Right forelimb (tissue), 1 donor: ENCODE measurements around the gene C1QTNF9.
"Not testable (repeated sequence)": the region's sequence is repeated elsewhere in the genome, so short reads cannot be mapped to it uniquely, and the experiment has no call there.

Source experiments
- DNase-seq: peaks from one replicate; pipeline ENCODE4 v3.0.0-alpha.2; 2018

The C1QTNF9 gene

DNA sequence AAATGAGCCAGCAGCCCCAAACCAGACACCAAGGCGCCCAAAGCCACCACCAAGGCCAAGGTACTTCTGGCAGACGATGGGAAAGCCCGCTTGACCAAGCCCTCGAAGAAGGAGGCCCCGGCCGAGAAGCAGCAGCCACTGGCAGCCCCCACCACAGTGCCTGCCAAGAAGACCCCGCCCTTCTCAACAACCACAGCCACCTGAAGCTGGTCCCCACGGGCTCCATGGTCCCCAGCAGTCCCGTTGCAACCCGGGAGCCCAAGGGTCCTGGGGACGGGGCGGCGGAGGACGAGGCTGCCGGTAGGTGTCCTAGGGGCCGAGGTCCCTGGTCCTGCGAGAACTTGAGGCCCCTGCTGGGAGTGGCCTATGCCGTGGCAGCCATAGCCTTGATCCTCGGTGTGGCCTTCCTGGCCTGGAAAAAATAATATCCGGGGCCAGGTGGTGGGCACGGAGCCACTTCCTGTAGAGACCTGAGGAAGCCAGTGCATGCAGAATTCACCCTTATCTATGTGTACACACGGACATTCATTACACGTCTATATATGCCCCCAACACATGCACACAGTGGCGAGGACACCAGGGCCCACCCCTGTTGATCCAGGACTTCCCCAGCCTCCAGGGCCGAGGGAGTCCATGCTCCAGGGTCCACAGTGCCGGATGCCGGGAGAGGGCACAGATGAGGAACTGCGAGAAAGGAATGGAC lies 13.8 kb downstream of the C1QTNF9 start:
- no peak for DNase-seq

DNA sequence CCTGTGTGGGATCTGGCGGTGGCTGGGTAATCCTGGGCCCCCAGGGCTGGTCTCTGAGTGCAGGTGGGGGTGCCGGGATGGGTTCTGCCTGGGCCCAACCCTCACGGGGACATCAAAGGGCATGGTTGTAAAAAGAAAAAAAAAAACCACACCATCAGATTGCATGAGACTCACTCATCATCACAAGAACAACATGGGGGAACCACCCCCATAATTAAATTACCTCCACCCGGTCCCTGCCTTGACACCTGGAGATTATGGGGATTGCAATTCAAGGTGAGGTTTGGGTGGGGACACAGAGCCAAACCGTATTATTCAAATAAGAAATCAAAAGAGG lies 14.3 kb downstream of the C1QTNF9 start:
- DNase-seq: no peak

DNA sequence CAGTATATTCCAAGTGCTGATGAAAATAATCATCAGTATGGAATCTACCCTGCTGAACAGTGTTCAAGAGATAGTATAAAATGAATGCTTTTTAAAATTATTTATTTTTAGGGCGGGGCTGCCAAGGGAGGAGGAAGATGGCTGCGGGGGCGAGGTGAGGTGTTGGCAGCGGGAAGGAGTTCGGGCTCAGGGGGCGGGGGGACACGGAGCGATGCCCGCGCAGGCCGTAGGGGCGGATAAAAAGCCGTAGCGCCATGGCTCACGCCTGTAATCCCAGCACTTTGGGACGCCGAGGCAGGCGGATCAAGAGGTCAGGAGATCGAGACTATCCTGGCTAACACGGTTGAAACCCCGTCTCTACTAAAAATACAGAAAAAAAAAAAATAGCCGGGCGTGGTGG lies 18.2 kb downstream of the C1QTNF9 start:
- DNase-seq: not testable (repeated sequence)

DNA sequence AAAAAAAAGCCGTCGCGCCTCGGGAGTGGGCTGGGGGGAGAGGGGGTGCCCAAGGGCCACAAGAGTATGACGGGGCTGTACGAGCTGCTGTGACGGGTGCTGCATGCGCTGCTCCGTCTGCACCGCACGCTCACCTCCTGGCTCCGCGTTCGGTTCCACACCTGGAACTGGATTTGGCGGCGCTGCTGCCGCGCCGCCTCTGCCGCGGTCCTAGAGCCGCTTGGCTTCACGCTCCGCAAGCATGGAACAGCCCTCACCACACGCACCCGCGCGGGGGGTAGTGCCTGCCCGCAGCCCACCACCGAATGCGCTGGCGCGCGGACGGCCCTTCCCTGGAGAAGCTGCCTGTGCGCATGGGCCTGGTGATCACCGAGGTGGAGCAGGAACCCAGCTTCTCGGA lies 18.8 kb downstream of the C1QTNF9 start:
- no peak for DNase-seq

DNA sequence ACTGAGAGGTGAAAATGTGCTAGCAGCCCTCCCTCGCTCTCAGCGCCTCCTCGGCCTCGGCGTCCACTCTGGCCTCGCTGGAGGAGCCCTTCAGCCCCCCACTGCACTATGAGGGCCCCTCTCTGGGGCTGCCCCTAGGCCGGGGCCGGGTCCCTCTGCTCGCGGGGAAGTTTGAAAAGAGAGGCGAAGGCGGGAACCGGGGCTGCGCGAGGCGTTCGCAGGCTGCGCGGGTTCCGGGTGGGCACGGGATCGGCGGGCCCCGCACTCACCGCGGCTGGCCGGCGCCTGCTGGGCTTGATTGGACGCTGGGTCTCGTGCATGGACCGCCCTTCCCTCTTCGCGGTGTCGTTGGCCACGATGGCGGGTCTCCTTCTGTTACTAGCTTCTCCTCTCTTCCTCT lies 29.3 kb downstream of the C1QTNF9 start:
- no peak for DNase-seq

DNA sequence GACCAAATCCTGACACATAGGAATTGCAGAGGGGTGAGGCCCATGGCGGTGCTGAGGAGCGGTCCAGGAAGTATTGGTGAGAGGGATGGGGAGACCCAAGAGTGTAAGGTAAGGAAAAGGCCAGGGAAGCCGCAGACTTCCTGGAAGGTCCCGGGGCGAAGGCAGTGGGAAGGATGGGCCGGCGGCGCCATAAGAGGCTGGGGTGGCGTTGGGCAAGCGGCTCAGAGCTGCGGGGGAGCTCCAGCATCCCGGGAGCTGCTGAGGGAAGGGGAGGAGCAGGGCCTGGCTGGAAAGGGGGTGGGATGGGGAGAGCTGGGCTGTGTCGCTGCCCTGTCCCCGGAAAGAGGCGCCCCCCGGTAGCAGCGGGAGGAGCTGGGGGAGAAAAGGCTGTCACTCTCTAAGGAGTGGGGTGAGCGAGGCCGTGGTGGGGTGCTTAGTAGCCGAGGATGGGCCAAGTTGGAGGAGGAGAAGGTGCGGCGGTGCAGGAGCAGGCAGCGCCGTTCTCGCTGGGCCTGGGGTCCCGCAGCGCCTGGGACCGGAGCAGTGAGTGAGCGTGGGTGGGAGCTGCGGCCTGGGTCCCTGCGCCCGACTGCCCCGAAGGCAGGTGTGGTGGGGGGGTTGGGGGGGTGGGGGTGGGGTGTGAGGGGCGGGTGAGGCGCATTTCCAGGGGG lies 30.7 kb downstream of the C1QTNF9 start:
- no peak for DNase-seq

DNA sequence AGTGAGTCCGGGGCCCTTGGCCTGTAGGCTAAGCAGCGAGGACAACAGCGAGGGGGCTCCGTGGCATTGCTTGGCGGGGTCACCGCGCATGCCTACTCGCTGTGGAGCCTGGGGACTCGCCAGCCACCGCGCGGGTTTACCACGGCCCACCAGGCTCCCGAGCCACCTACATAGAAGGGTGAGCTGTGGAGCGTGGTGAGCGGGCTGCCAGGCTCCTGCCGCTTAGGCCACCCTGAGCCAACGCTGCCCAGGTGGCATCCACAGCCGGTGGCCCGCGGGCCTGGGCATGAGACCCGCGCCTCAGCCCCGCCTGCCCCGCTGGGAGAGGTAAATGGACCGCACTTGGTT lies 31.2 kb downstream of the C1QTNF9 start:
- no peak for DNase-seq

DNA sequence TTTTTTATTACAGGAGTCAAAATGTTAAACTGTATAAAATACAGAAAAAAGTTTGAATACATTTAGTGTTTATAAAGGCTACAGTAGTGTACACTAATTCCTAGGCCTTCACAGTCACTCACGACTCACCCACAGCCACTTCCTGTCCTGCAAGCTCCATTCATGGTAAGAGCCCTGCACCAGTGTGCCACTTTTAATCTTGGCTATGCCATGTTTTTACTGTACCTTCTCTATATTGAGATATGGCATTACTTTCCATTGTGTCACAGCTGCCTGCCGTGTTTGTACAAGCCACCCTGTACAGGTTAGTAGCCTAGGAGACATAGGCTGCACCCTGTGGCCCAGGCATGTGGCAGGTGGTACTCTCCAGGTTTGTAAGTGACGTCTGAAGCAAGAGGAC lies 32.1 kb downstream of the C1QTNF9 start:
- DNase-seq: no peak

DNA sequence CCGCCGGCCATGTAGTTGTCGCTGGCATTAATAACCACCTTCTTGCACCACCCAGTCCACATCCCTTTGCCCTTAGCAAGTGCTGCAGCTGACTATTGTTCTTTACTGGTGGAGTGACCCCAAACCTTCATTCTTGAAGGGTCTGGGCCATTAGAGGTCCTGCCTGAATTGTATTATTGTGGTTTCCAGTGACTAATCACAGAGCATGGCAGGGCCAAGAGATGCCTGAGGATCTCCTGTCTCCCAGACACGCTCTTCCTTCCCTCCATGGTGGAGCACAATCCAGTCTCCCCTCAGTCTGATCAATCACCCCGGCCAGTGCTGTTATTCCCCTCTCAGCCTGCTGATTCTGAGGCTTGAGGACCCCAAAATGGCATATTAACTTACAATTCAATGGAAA lies 39.0 kb downstream of the C1QTNF9 start:
- DNase-seq: no peak

DNA sequence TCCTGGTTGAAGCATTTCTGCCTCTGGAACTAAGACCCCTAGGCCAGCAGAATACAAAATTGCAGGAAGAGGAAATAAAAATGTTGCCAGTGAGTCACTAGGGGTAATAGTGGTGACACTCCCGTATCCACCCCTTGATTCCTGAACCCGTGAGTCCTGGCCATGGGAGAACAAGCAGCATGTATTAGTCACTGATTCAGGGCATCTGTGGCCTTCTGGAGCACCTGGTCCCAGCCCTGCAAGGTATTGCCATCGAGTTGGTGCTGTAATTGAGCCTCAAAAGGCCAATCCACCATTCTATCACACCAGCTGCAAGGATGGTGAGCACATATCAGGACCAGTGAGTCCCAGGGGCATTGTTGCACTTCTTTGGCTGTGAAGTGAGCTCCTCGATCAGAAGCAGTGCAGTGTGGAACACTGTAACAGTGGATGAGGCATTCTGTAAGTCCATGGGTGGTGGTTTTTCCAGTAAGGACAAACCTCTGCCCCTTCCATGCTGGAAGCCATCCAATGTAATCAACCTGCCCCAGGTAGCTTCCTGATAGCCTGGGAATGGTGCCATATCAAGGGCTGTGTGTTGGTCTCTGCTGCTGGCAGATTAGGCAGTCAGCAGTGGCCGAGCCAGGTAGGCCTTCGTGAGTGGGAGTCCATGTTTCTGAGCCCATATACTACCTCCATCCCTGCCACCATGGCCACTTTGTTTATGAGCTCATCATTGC lies 39.6 kb downstream of the C1QTNF9 start:
- no peak for DNase-seq

DNA sequence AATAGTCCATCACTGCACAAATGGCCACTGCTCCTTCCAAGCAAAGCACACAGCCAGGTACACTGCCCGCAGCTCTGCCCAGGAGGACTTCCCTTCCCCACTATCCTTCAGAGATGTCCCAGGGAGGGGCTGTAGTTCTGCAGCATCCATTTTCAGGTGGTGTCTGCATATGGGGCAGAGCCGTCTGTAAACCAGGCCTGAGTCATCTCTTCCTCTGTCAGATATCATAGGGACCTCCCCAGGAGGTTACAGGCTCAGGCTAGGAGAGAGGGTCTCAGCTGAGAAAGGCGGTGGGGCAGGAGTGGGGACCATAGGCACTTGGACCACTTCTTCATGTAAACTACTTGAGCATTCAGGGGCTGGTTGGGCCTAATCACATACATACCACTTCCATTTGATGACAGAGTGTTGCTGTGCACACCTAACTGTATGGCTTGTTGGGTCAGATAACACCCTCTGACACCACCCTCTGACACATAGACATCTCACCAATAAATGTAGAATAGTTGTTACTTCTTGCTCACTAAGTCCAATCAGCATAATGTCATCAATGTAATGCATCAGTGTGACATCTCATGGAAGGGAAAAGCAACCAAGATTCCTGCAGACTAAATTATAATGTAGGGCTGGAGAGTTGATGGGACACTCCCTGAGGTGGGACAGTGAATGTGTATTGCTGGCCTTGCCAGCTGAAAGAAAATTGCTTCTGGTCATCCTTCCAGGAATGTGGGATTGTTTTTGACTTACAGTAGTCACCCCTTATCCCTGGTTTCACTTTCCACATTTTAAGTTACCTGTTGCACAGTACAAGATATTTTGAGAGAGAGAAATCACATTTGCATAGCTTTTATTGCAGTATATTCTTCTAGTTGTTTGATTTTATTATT lies 40.6 kb downstream of the C1QTNF9 start:
- not testable (repeated sequence) for DNase-seq

DNA sequence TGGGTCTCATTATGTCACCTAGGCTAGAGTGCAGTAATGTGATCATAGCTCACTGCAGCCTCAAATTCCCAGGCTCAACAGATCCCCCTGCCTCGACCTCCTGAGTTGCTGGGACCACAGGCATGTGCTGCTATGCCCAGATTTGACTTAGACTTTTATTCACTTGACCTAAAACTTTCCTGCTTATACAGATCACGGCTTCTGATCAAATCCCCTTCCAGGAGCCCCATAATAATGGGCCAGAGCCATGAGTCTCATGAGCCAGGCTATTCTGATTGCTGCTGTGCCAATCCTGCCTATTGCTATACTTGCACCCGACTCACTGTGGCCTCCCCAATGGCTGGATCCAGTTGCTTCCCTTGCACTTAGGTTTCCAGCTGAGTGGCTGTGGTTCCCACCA lies 42.0 kb downstream of the C1QTNF9 start:
- no peak for DNase-seq

DNA sequence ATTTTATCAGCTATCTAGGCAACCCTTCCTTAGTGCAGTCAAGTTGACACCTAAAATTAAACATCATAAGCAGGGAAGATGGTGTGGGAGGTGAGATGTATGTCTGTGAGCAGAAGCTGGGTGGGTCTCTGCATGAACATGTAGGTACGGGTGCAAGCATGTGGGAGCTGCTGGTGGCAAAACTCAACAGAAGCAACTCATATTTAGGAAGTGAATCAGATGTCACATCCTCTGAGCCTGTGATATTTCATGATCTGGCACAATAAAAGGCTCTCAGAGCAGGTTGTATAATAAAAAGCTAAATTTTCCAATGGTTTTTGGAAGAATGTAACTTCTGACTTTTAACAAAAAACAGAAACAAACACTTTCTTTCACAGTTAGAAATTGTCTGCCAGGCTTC lies 44.4 kb downstream of the C1QTNF9 start:
- no peak for DNase-seq

DNA sequence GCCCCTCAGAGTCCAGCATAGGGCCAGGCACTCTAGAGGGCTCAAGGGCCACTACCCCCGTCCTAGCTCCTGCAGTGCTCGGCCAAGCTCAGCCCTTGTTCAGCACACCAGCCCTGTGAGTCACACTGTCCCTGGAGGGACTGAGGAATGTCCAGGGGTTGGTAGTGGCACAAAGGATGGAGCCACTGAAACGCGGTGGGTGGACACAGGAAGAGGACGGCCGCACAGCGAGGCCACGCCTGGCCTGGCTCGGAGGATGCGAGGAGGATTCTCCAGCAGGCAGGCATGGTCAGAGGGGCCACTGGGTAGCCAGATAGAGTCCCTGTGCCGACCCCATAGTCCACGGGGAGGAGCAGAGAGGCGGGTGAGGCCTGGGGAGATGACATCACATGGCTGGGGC lies 45.7 kb downstream of the C1QTNF9 start:
- DNase-seq: no peak

DNA sequence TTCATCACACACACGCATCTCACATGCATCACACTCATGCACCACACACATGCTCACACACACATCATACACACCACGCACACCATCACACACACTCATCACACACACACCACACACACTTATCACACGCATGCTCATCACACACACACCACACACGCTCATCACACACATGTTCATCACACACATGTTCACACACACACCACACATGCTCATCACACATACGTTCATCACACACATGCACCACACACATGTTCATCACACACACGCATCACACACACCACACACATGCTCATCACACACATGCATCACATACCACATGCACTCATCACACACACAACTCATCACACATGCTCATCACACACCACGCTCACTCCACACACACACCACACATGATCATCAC lies 46.9 kb downstream of the C1QTNF9 start:
- DNase-seq: no peak

DNA sequence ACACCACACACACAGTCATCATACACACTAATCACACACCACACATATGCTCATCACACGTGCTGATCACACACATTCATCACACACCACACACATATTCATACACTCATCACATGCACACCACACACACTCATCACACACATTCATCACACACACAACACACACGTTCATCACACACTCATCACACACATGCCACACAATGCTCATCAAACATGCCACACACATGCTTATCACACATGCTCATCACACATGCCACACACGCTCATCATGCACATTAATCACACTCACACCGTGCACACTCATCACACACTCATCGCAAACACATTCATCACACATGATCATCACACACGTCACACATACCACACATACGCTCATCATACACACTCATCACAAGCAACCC lies 47.5 kb downstream of the C1QTNF9 start:
- no peak for DNase-seq

DNA sequence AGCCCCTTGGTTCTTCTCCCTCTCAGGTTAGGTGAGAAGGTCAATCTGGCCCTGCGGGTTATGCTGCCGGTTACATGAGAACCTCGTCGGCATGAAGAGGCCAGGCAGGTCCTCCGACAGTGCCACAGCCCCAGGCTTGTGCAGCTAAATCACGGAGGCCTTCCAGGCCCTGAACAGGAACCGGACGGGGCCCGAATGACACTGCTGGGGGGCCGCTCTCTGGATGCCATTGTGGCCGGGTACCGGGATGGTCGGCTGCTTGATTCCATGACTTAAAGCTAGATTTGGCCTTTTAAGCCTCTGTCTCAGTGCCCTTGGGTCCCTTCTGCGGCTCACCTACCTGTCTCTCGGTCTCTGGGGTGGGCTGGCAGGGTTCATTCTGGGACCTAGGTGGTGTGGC lies 48.4 kb downstream of the C1QTNF9 start:
- no peak for DNase-seq

DNA sequence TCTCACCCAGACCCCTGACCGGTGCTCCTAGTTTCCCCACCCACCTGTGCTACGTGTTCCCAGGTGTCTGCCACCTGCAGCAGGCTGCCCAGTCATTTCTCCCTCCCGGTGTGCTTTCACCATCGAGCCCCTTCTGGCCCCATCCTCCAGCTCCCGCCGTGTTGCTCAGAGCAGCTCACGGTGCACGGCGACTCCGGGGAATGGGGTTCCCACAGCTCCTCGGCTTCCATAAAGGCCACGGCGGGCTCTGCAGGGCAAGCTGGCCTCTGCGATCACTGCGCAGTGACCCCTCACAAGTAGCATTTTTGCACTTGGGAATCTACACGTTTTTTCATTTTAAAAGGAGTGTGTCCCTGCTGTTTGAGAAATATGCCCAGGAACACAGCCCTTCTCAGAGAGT lies 49.5 kb downstream of the C1QTNF9 start:
- not testable (repeated sequence) for DNase-seq

DNA sequence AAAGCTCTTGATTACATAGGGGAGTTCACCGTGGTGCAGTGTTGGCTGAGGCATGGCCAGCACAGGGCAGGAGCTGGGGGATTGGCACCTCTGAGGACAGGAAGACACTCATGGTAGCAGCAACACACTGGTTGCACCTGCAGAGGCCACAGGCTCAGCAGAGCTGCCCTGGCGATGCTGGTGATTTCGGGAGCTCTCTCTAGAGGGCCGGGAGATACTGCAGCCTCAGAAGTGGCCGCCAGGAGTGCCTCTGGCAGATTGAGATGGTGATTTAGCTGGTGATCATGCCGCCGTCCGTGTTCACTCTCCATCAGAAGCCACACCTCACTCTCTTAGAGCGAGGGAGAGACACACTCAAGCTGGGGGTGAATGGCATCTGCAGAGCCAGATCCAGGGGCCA lies 49.9 kb downstream of the C1QTNF9 start:
- not testable (repeated sequence) for DNase-seq

DNA sequence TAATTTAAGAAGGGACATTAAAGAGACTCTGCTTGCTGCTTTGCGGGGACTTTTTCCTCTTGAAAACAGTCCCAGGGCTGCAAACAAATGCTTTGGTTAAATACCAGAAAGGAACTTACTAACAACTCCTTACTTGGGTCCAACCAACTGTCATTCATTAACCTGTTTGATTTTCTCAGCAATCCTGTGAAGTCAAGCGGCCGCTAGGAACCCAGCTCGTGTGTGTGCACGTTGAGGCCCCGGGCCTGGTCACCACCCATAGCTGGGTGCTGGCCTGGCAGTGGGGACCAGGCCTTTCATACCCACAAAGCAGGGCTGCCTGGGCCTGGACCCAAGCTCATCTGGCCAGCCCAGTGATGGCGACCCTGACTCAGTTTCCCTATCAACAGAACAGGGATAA lies 50.7 kb downstream of the C1QTNF9 start:
- DNase-seq: no peak

DNA sequence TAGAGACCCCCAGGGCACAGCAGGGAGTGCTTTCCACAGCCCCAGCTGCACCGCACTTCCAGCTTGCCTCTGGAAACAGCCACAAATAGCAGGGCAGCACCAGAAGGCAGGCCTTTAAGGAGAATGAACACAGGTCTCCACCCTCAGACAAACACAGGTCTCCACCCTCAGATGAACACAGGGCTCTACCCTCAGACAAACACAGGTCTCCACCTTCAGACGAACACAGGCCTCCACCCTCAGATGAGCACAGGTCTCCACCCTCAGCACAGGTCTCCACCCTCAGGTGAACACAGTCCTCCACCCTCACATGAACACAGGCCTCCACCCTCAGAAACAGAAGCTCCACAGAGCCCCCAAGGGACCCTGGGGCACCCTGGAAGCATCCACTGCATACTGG lies 51.7 kb downstream of the C1QTNF9 start:
- no peak for DNase-seq

DNA sequence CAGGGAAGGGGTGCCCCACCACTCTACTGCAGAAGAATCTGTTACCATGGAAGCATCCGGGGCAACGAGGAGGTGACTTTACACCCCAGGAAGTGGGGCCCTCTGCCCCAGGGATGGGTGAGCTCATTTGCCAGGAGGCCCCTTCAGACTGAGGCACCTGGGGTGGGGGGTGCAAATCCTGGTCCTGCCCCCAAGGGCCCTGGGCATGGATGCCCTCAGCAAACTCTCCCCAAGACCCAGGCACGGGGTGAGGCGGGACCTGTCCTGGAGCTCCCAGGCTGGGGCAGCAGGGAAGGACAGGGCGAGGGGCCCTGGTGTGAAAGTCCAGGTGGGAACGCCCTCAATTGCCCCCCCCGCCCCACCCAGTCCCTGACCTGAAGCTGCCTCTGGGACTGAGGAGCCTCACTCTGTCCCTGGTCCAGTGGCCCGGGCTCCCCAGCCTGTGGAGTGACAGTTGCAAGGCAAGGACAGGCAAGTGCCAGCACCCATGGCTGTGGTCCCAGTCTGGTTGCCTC lies 52.5 kb downstream of the C1QTNF9 start:
- DNase-seq: no peak

DNA sequence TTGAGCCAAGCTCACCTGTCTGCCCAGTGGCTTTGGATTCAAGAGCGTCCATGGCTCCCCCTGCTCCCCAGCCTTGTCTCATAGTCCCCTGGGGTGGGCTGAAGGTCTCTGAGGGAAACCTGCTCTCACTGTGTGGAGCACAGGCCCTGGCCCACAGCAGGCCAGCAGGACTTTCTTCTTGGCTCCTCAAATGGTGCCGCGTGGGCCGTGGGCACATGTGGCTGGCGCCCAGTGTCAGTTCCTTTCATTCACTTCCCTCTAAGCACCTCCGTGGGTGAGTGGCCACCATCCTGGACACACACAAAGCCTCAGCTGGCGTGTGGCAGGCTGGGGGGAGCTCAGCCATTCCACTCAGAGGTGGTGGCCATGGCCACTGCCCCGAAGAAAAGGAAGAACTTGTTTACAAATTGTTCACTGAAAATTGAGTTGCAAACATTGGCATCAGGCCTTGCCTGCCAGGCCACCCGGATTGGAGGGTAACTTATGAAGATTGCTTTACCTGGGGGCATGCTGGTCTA lies 53.1 kb downstream of the C1QTNF9 start:
- no peak for DNase-seq
